ENCODE results near the gene TP63.
"Not testable (repeated sequence)": the region's sequence is repeated elsewhere in the genome, so short reads cannot be mapped to it uniquely, and the experiment has no call there.

TP63 gene

DNA sequence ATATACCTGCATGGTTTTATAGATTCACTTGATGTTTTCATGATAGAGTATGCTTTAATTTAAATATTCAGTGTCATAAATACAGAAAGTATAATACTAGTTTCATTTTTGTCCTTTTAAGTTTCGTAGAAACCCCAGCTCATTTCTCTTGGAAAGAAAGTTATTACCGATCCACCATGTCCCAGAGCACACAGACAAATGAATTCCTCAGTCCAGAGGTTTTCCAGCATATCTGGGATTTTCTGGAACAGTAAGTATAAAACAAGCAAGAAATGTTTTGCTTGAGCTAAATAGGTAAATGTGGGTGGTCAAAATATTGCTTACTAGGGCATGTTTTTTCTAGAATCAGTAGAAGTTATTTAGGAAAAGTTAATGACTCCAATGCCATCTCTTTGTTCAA is 106.4 kb downstream of the TP63 start:
- TF ChIP-seq, protein P1, sequence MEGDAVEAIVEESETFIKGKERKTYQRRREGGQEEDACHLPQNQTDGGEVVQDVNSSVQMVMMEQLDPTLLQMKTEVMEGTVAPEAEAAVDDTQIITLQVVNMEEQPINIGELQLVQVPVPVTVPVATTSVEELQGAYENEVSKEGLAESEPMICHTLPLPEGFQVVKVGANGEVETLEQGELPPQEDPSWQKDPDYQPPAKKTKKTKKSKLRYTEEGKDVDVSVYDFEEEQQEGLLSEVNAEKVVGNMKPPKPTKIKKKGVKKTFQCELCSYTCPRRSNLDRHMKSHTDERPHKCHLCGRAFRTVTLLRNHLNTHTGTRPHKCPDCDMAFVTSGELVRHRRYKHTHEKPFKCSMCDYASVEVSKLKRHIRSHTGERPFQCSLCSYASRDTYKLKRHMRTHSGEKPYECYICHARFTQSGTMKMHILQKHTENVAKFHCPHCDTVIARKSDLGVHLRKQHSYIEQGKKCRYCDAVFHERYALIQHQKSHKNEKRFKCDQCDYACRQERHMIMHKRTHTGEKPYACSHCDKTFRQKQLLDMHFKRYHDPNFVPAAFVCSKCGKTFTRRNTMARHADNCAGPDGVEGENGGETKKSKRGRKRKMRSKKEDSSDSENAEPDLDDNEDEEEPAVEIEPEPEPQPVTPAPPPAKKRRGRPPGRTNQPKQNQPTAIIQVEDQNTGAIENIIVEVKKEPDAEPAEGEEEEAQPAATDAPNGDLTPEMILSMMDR (IDR thresholded peaks at IDR 0.05; ENCODE audit: low read depth, low read length), result no peak
- no peak for DNase-seq (ENCODE audit: low read depth in 2 of 2)
- H3K4me3 ChIP-seq (replicated peaks in 1 of 2; ENCODE audit: low read depth in 2 of 2, low read length in 2 of 2), result no peak overlapping the region

DNA sequence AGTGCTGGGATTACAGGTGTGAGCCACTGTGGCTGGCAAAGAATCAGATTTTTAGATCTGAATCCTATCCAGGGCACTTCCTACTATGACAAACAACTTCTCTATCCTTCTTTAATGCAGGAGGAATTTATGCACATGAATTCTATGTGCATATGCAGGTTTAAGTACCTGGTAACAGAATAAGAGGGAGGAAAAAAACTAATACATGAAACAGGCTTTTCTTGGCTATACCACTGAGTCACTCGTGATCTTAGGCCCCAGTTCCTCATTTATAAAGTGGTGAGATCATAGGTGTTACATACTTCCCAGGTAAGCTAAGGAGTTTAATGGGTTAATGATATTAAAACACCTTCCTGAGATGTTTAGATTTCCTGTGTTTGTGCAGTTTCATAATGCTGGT is 108.2 kb downstream of the TP63 start:
- DNase-seq (ENCODE audit: low read depth in 2 of 2), result no peak
- TF ChIP-seq, protein P1 (IDR thresholded peaks at IDR 0.05; ENCODE audit: low read depth, low read length), result no peak
- H3K4me3 ChIP-seq (replicated peaks in 1 of 2; ENCODE audit: low read depth in 2 of 2, low read length in 2 of 2), result no peak overlapping the region

DNA sequence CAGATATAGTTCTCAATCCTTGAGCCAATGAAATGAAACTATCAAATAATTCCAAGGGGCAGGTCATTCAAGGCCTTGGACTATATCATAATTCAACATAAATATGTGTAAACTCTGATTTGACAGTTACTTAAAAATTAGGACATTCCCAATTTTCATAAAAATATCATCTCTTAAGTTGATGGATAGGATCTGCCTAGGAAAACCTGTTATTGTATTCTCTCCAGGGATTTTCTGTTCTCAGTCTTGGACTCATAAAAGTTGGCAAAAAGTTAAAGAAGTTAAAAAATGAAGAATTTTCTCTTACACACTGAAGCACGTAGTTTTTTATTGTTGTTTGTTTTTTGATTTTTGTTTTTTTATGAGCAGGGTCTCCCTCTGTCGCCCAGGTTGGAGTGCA is 109.0 kb downstream of the TP63 start:
- TF ChIP-seq, protein P1 (IDR thresholded peaks at IDR 0.05; ENCODE audit: low read depth, low read length), result no peak
- no peak for DNase-seq (ENCODE audit: low read depth in 2 of 2)

DNA sequence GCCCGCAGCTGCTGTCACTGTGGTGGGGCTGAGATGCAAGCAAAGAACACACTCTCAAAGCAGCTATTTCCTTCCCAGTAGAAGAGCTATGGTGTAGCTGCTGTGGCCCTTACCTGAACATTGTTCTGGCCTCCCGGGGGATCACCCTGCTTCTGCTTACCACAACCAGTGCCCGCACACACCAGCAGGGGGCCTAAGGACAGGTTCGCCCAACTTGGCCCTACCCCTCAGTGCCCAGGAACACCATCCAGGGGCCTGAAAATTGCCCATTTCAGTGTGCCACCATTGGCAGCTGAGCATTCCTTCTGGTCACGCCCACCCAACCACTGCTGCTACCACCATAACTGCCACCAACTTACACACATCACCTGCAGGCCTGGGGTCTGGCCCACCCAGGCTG is 113.0 kb downstream of the TP63 start:
- TF ChIP-seq, protein P1 (IDR thresholded peaks at IDR 0.05; ENCODE audit: low read depth, low read length), result no peak
- H3K4me3 ChIP-seq (replicated peaks in 1 of 2; ENCODE audit: low read depth in 2 of 2, low read length in 2 of 2), result no peak overlapping the region
- no peak for DNase-seq (ENCODE audit: low read depth in 2 of 2)

More for the DNA sequence above, 109.0 kb downstream of the TP63 start:
- H3K4me3 ChIP-seq (replicated peaks in 1 of 2; ENCODE audit: low read depth in 2 of 2, low read length in 2 of 2), result no peak overlapping the region

DNA sequence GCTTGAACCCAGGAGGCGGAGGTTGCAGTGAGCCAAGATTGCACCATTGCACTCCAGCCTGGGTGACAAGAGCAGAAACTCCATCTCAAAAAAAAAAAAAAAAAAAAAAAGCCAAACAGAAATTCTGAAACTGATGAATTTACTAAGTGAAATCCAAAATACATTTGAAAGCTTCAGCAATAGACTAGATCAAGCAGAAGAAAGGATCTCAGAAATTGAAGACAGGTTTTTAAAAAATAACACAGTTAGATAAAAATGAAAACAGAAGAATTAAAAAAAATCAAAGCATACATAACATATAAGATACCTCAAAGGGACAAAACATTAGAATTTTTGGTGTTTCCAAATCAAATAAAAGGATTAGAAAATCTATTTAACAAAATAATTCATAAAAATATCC is 114.4 kb downstream of the TP63 start:
- TF ChIP-seq, protein P1 (IDR thresholded peaks at IDR 0.05; ENCODE audit: low read depth, low read length), result no peak
- DNase-seq (ENCODE audit: low read depth in 2 of 2), result no peak
- H3K4me3 ChIP-seq (replicated peaks in 1 of 2; ENCODE audit: low read depth in 2 of 2, low read length in 2 of 2), result no peak overlapping the region

DNA sequence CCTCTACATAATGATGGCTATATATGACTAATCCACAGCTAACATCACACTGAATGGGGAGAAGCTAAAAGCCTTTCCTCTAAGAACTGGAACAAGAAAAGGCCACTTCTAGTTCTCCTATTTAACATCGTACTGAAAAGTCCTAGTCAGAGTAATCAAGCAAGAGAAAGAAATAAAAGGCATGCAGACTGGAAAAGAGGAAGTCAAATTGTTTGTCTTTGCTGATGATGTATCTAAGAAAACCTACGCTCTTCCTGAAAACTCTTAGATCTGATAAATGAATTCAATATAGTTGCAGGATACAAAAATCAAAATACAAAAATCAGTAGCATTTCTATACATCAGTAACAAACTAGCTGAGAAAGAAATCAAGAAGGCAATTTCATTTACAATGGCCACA is 116.9 kb downstream of the TP63 start:
- H3K4me3 ChIP-seq (replicated peaks in 1 of 2; ENCODE audit: low read depth in 2 of 2, low read length in 2 of 2), result no peak overlapping the region
- TF ChIP-seq, protein P1 (IDR thresholded peaks at IDR 0.05; ENCODE audit: low read depth, low read length), result no peak
- DNase-seq (ENCODE audit: low read depth in 2 of 2), result no peak

DNA sequence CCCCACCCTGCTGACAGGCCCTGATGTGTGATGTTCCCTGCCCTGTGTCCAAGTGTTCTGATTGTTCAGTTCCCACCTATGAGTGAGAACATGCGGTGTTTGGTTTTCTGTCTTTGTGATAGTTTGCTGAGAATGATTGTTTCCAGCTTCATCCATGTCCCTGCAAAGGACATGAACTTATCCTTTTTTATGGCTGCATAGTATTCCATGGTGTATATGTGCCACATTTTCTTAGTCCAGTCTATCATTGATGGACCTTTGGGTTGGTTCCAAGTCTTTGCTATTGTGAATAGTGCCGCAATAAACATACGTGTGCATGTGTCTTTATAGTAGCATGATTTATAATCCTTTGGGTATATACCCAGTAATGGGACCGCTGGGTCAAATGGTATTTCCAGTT is 119.8 kb downstream of the TP63 start:
- DNase-seq (ENCODE audit: low read depth in 2 of 2); H3K4me3 ChIP-seq (replicated peaks in 1 of 2; ENCODE audit: low read depth in 2 of 2, low read length in 2 of 2): not testable (repeated sequence)

All from cardiac fibroblast (primary cell).